Kidney (tissue), 14 donors: ENCODE results near the gene ZNF629. TPM values are rescaled to one million over a fixed set of nuclear protein-coding genes. Genes with fewer than 3 reads are reported as not detected.

Experiments used
- DNase-seq, 5 donors: peaks; one replicate each; pipeline ENCODE4 v3.0.0-alpha.2; 2013 to 2020
- FAIRE-seq: peaks from 2 replicates; lab custom pipeline; 2012; peaks lifted over from hg19 to GRCh38; lab: Jason Lieb, UNC
- H3K27ac ChIP-seq, 2 donors: one replicate each; pipeline ENCODE4 v1.7.0; 2013; ENCODE audit warnings: low read depth in 2 of 2, low read length in 2 of 2, inconsistent platforms in 1 of 2
- H3K27me3 ChIP-seq: one replicate; pipeline ENCODE4 v1.7.1; 2013; ENCODE audit warnings: low read length, inconsistent platforms; ENCODE audit not compliant: control insufficient read depth, insufficient read depth
- H3K36me3 ChIP-seq, 3 donors: one replicate each; pipeline versions ENCODE4 v1.7.0 to v1.7.1; 2013; ENCODE audit warnings: low read length in 3 of 3, control low read depth in 1 of 3, inconsistent platforms in 1 of 3; ENCODE audit not compliant: insufficient read depth in 3 of 3, control insufficient read depth in 2 of 3
- H3K4me1 ChIP-seq, 3 donors: one replicate each; pipeline versions ENCODE4 v1.7.0 to v1.7.1; 2013; ENCODE audit warnings: low read length in 3 of 3, inconsistent platforms in 1 of 3, low read depth in 1 of 3; ENCODE audit not compliant: control insufficient read depth in 2 of 3, insufficient read depth in 2 of 3
- H3K4me3 ChIP-seq, 3 donors: one replicate each; pipeline versions ENCODE4 v1.7.0 to v1.8.1; 2013; ENCODE audit warnings: low read length in 3 of 3, control low read depth in 1 of 3, inconsistent platforms in 1 of 3
- H3K9ac ChIP-seq, 3 donors: one replicate each; pipeline versions ENCODE4 v1.7.0 to v1.7.1; 2013; ENCODE audit warnings: low read length in 3 of 3, control low read depth in 1 of 3, inconsistent platforms in 1 of 3
- H3K9me3 ChIP-seq, 3 donors: one replicate each; pipeline versions ENCODE4 v1.7.0 to v1.7.1; 2013; ENCODE audit warnings: low read length in 3 of 3, control low read depth in 1 of 3, inconsistent platforms in 1 of 3; ENCODE audit not compliant: control insufficient read depth in 2 of 3, insufficient read depth in 1 of 3
- CTCF ChIP-seq: IDR thresholded peaks from 3 replicates; pipeline ENCODE4 v1.5.1; 2012; ENCODE audit warnings: mild to moderate bottlenecking, moderate library complexity, borderline replicate concordance; ENCODE audit not compliant: insufficient read depth; ENCODE audit errors: extremely low read depth
- intact Hi-C: fragments of 100-400 bp; cut with DNase I; formaldehyde crosslinking; loops from one replicate; pipeline ENCODE4 v1.11.1; 2022
- polyA plus RNA-seq: library from polyadenylated mRNA; stranded (reverse); fragments of 350-450 nt; fragmentation: Illumina TruSeq; extraction: RNeasy Lipid Tissue Mini Kit (QIAGEN cat#74804); gene quantifications from one replicate; pipeline ENCODE4 v1.2.3, GENCODE V29; 2014; ENCODE audit warnings: low read depth, low replicate concordance; ENCODE audit not compliant: insufficient read depth
- total RNA-seq: library from RNA; stranded (reverse); fragmentation: NEBNext Ultra II Directional; extraction: Animal tissue kit (Norgen Biotek cat#: 25700); gene quantifications from one replicate; pipeline ENCODE4 v1.2.1, GENCODE V29; 2021
- donor health status: control.
- donor health status: control.
- donor health status: control.
- donor health status: control.
- donor health status: control.
- donor health status: DM: yes; HTN: yes; CAD: no.
- donor health status: Normal renal cell carcinoma (clear cell type).

The ZNF629 gene
- total and polyA plus RNA-seq, 2 donors from 2014 or later = 8.1 to 19.8 TPM

- no peaks in the 10 kb centered on the region for H3K27me3 ChIP-seq
- no peaks in the 10 kb centered on the region for H3K4me1 ChIP-seq
- peak in 3 of 5 donors; percentile 45 to 57 (median 49) for DNase-seq
- no peak overlapping the region for H3K27ac ChIP-seq
- H3K9ac ChIP-seq = no peak overlapping the region
- no peaks in the 10 kb centered on the region for H3K9me3 ChIP-seq
- H3K36me3 ChIP-seq = peaks cover 0 to 11% (median 6%) of the 10 kb centered on the region in 3 donors
- H3K4me3 ChIP-seq = peak overlapping the region; percentile 63 to 68 (median 65)
- FAIRE-seq = no peak
- TF ChIP-seq CTCF = no peak
- intact Hi-C loops = no loop called here
These were observed 38.2 kb downstream of the ZNF629 start for GRCh38 chr16:30748634-30749445.

- H3K4me1 ChIP-seq = no peaks in the 10 kb centered on the region
- peak within 1 kb of the TSS; percentile 3 to 78 (median 76) for H3K9ac ChIP-seq
- no peaks in the 10 kb centered on the region for H3K27me3 ChIP-seq
- H3K4me3 ChIP-seq = peak within 1 kb of the TSS; percentile 65 to 81 (median 80)
- peaks cover 0 to 8% (median 4%) of the 10 kb centered on the region in 3 donors for H3K36me3 ChIP-seq
- H3K27ac ChIP-seq = peak within 1 kb of the TSS; percentile 52 to 69
- DNase-seq (peak; percentile 99 to 100 (median 100)), FAIRE-seq (peak; percentile 98)
- intact Hi-C loops = no loop called here
- no peak for TF ChIP-seq CTCF
- no peaks in the 10 kb centered on the region for H3K9me3 ChIP-seq
These were observed 39.0 kb downstream of the ZNF629 start, which contains the start of gene PHKG2 for GRCh38 chr16:30747799-30748633. Gene PHKG2, plus strand, starts transcription at chr16:30748425. Its CDS starts 396 bp downstream, at chr16:30748821.

- Histone ChIP-seq H3K9me3 (no peaks in the 10 kb centered on the region), H3K9ac (peak overlapping the region in 1 of 3 donors; percentile 78), H3K36me3 (peaks cover 0 to 8% (median 4%) of the 10 kb centered on the region in 3 donors), H3K27ac (peak overlapping the region in 1 of 2 donors; percentile 69), H3K4me1 (no peaks in the 10 kb centered on the region), H3K4me3 (peak overlapping the region in 2 of 3 donors; percentile 57 to 80), H3K27me3 (no peaks in the 10 kb centered on the region)
- no peak for FAIRE-seq
- no peak for TF ChIP-seq CTCF
- intact Hi-C loops = no loop called here
- DNase-seq = no peak
These were observed 39.7 kb downstream of the ZNF629 start for GRCh38 chr16:30747331-30747730.
